GM19372 (cell line): ENCODE data around the gene CAV2.

Experiments used
- ATAC-seq: cut with Tn5 transposase; IDR thresholded peaks from one replicate; pipeline ENCODE4 v1.9.1; 2021; ENCODE audit warnings: mild to moderate bottlenecking, low read depth, moderate library complexity; ENCODE audit not compliant: unreplicated experiment

CAV2 gene

GRCh38 chr7:116545411-116545993 is 46.0 kb downstream of the CAV2 start:
- no peak for ATAC-seq

GRCh38 chr7:116546054-116546453 is 46.5 kb downstream of the CAV2 start:
- no peak for ATAC-seq

GRCh38 chr7:116546916-116547315 is 47.4 kb downstream of the CAV2 start:
- ATAC-seq, result no peak

GRCh38 chr7:116547347-116547746 is 47.8 kb downstream of the CAV2 start:
- ATAC-seq, result no peak

- peak; percentile 93 for ATAC-seq
These were observed 49.0 kb downstream of the CAV2 start for GRCh38 chr7:116548506-116548905.

GRCh38 chr7:116549370-116549769 is 49.8 kb downstream of the CAV2 start:
- no peak for ATAC-seq

GRCh38 chr7:116551692-116552091 is 52.2 kb downstream of the CAV2 start:
- ATAC-seq, result no peak

- ATAC-seq, result no peak
These were observed 53.1 kb downstream of the CAV2 start for GRCh38 chr7:116552602-116553001.

GRCh38 chr7:116553168-116553964 is 53.8 kb downstream of the CAV2 start:
- no peak for ATAC-seq

GRCh38 chr7:116554436-116554835 is 54.9 kb downstream of the CAV2 start:
- ATAC-seq, result no peak

- no peak for ATAC-seq
These were observed 55.4 kb downstream of the CAV2 start for GRCh38 chr7:116554911-116555310.

GRCh38 chr7:116557066-116557585 is 57.6 kb downstream of the CAV2 start:
- ATAC-seq, result no peak

GRCh38 chr7:116557901-116558300 is 58.4 kb downstream of the CAV2 start:
- ATAC-seq, result no peak
